CD4-positive, alpha-beta memory T cell (primary cell): ENCODE results near the gene COL23A1. TPM values are rescaled to one million over a fixed set of nuclear protein-coding genes. Genes with fewer than 3 reads are reported as not detected.

Experiments used
- CTCF ChIA-PET: fragments of 350-600 bp; sonication (Branson Sonifier 250); formaldehyde crosslinking; loops from one replicate; lab custom pipeline; 2021; ENCODE audit warnings: inconsistent platforms; ENCODE audit not compliant: partially characterized antibody; lab: Charles Lee
- POLR2A ChIA-PET: fragments of 350-600 bp; sonication (Branson Sonifier 250); formaldehyde crosslinking; loops from one replicate; lab custom pipeline; 2021; ENCODE audit not compliant: partially characterized antibody; lab: Charles Lee
- DNase-seq, 5 donors: peaks; one replicate each; pipeline versions ENCODE4 v3.0.0 to v3.0.0-alpha.2; 2020 to 2022; ENCODE audit warnings: mixed read lengths in 1 of 5
- H3K27ac ChIP-seq: one replicate; pipeline ENCODE4 v1.7.0; 2013; ENCODE audit warnings: low read depth, low read length
- H3K27me3 ChIP-seq: 2 replicates; pipeline ENCODE4 v1.7.0; 2013; ENCODE audit warnings: mild to moderate bottlenecking, low read length, moderate library complexity; ENCODE audit not compliant: insufficient read depth
- H3K36me3 ChIP-seq: 2 replicates; pipeline ENCODE4 v1.7.0; 2013; ENCODE audit warnings: mild to moderate bottlenecking, low read length, moderate library complexity; ENCODE audit not compliant: insufficient read depth
- H3K4me1 ChIP-seq: 2 replicates; pipeline ENCODE4 v1.7.0; 2013; ENCODE audit warnings: mild to moderate bottlenecking, low read length, moderate library complexity; ENCODE audit not compliant: insufficient read depth
- H3K4me3 ChIP-seq, 2 donors: one replicate each; pipeline ENCODE4 v1.7.0; 2013; ENCODE audit warnings: low read length in 2 of 2, mild to moderate bottlenecking in 1 of 2
- H3K9me3 ChIP-seq, 2 donors: one replicate each; pipeline ENCODE4 v1.7.0; 2013; ENCODE audit warnings: low read length in 2 of 2, control low read depth in 1 of 2; ENCODE audit not compliant: control insufficient read depth in 1 of 2
- H3K27ac Mint-ChIP-seq, 7 donors: one replicate each; pipeline ENCODE4 v1.8.0; 2020 to 2021; ENCODE audit warnings: mixed read lengths in 7 of 7, mild to moderate bottlenecking in 6 of 7, inconsistent platforms in 3 of 7, moderate library complexity in 3 of 7
- H3K27me3 Mint-ChIP-seq, 2 donors: one replicate each; pipeline ENCODE4 v1.8.0; 2020 to 2021; ENCODE audit warnings: mixed read lengths in 2 of 2
- H3K36me3 Mint-ChIP-seq, 2 donors: one replicate each; pipeline ENCODE4 v1.8.0; 2020 to 2021; ENCODE audit warnings: mixed read lengths in 2 of 2, inconsistent platforms in 1 of 2, mild to moderate bottlenecking in 1 of 2
- H3K4me1 Mint-ChIP-seq, 4 donors: one replicate each; pipeline ENCODE4 v1.8.0; 2020 to 2021; ENCODE audit warnings: mixed read lengths in 4 of 4, mild to moderate bottlenecking in 1 of 4
- H3K4me3 Mint-ChIP-seq, 8 donors: one replicate each; pipeline ENCODE4 v1.8.0; 2020 to 2021; ENCODE audit warnings: mixed read lengths in 8 of 8, mild to moderate bottlenecking in 7 of 8, moderate library complexity in 6 of 8, inconsistent platforms in 3 of 8
- H3K9me3 Mint-ChIP-seq, 8 donors: one replicate each; pipeline ENCODE4 v1.8.0; 2020 to 2021; ENCODE audit warnings: mixed read lengths in 8 of 8, mild to moderate bottlenecking in 5 of 8, inconsistent platforms in 3 of 8, moderate library complexity in 1 of 8
- intact Hi-C: fragments of 100-400 bp; cut with micrococcal nuclease; formaldehyde crosslinking; loops from one replicate; pipeline ENCODE4 v1.15.1; 2023
- polyA plus RNA-seq, 2 donors: library from polyadenylated mRNA; unstranded; fragments of 300-500 nt; fragmentation: Illumina TruSeq; gene quantifications; one replicate each; pipeline ENCODE4 v1.2.3, GENCODE V29; 2021
- total RNA-seq, 2 experiments: library from RNA; stranded (reverse); gene quantifications; one replicate each; pipeline ENCODE4 v1.2.3, GENCODE V29; 2021

Gene COL23A1
- total and polyA plus RNA-seq, 4 experiments from 2014 or later: 0.17 to 0.25 TPM; not detected in 2

GRCh38 chr5:178548746-178549145 is 41.4 kb downstream of the COL23A1 start:
- intact Hi-C loops: no loop called here
- Histone ChIP-seq H3K27ac (no peak overlapping the region), H3K27me3 (no peaks in the 10 kb centered on the region), H3K9me3 (no peaks in the 10 kb centered on the region), H3K4me1 (no peaks in the 10 kb centered on the region), H3K36me3 (no peaks in the 10 kb centered on the region), H3K4me3 (no peak overlapping the region)
- Mint-ChIP-seq H3K36me3 (no peaks in the 10 kb centered on the region), H3K27ac (peak overlapping the region in 1 of 7 donors; percentile 17), H3K9me3 (no peaks in the 10 kb centered on the region), H3K4me3 (no peak overlapping the region), H3K4me1 (no peaks in the 10 kb centered on the region), H3K27me3 (peaks cover 1 to 3% of the 10 kb centered on the region in 2 donors)
- DNase-seq: no peak
- ChIA-PET CTCF (no interaction called here), POLR2A (no interaction called here)

GRCh38 chr5:178547753-178548415 is 42.3 kb downstream of the COL23A1 start:
- H3K36me3 ChIP-seq: no peaks in the 10 kb centered on the region
- H3K27me3 ChIP-seq: no peaks in the 10 kb centered on the region
- Mint-ChIP-seq H3K27ac (peak overlapping the region in 1 of 7 donors; percentile 17), H3K4me1 (no peaks in the 10 kb centered on the region), H3K4me3 (no peak overlapping the region), H3K27me3 (peaks cover 0 to 1% of the 10 kb centered on the region in 2 donors), H3K36me3 (no peaks in the 10 kb centered on the region), H3K9me3 (no peaks in the 10 kb centered on the region)
- no peak overlapping the region for H3K27ac ChIP-seq
- H3K4me1 ChIP-seq: no peaks in the 10 kb centered on the region
- H3K9me3 ChIP-seq: no peaks in the 10 kb centered on the region
- no peak for DNase-seq
- intact Hi-C loops: no loop called here
- ChIA-PET POLR2A (no interaction called here), CTCF (no interaction called here)
- H3K4me3 ChIP-seq: no peak overlapping the region

GRCh38 chr5:178547052-178547666 is 43.0 kb downstream of the COL23A1 start:
- peaks cover 1 to 2% of the 10 kb centered on the region in 2 donors for H3K27me3 Mint-ChIP-seq
- POLR2A ChIA-PET: no interaction called here
- H3K9me3 ChIP-seq: no peaks in the 10 kb centered on the region

GRCh38 chr5:178546675-178547033 is 43.5 kb downstream of the COL23A1 start:
- Histone ChIP-seq H3K4me3 (no peak overlapping the region), H3K36me3 (no peaks in the 10 kb centered on the region), H3K27me3 (no peaks in the 10 kb centered on the region), H3K4me1 (no peaks in the 10 kb centered on the region), H3K9me3 (no peaks in the 10 kb centered on the region), H3K27ac (no peak overlapping the region)
- no peaks in the 10 kb centered on the region for H3K36me3 Mint-ChIP-seq
- DNase-seq: no peak
- H3K27ac Mint-ChIP-seq: no peak overlapping the region
- no peak overlapping the region for H3K4me3 Mint-ChIP-seq
- no peaks in the 10 kb centered on the region for H3K4me1 Mint-ChIP-seq
- ChIA-PET CTCF (interaction anchor here (1.1 kb wide), 1 partner anchor 268 kb away, joined by 3 read pairs; no protein-coding TSS in a partner anchor), POLR2A (no interaction called here)
- H3K9me3 Mint-ChIP-seq: no peaks in the 10 kb centered on the region
- peaks cover 1 to 2% of the 10 kb centered on the region in 2 donors for H3K27me3 Mint-ChIP-seq
- intact Hi-C loops: no loop called here

More at GRCh38 chr5:178547052-178547666, 43.0 kb downstream of the COL23A1 start:
- Histone ChIP-seq H3K4me3 (no peak overlapping the region), H3K4me1 (no peaks in the 10 kb centered on the region), H3K36me3 (no peaks in the 10 kb centered on the region), H3K27ac (no peak overlapping the region), H3K27me3 (no peaks in the 10 kb centered on the region)
- no peak for DNase-seq
- Mint-ChIP-seq H3K4me1 (no peaks in the 10 kb centered on the region), H3K36me3 (no peaks in the 10 kb centered on the region), H3K4me3 (no peak overlapping the region), H3K27ac (no peak overlapping the region), H3K9me3 (no peaks in the 10 kb centered on the region)
- CTCF ChIA-PET: interaction anchor here (1.1 kb wide), 1 partner anchor 268 kb away, joined by 3 read pairs; no protein-coding TSS in a partner anchor
- intact Hi-C loops: no loop called here

GRCh38 chr5:178545941-178546674 is 44.1 kb downstream of the COL23A1 start:
- Histone ChIP-seq H3K27me3 (no peaks in the 10 kb centered on the region), H3K27ac (no peak overlapping the region), H3K9me3 (no peaks in the 10 kb centered on the region), H3K36me3 (no peaks in the 10 kb centered on the region), H3K4me3 (no peak overlapping the region), H3K4me1 (no peaks in the 10 kb centered on the region)
- DNase-seq: no peak
- H3K9me3 Mint-ChIP-seq: no peaks in the 10 kb centered on the region
- intact Hi-C loops: no loop called here
- POLR2A ChIA-PET: no interaction called here
- no peaks in the 10 kb centered on the region for H3K36me3 Mint-ChIP-seq
- no peak overlapping the region for H3K27ac Mint-ChIP-seq
- CTCF ChIA-PET: interaction anchor here (1.1 kb wide), 1 partner anchor 267 kb away, joined by 3 read pairs; no protein-coding TSS in a partner anchor
- no peaks in the 10 kb centered on the region for H3K4me1 Mint-ChIP-seq
- H3K27me3 Mint-ChIP-seq: peaks cover 0 to 2% of the 10 kb centered on the region in 2 donors
- H3K4me3 Mint-ChIP-seq: no peak overlapping the region

- H3K4me3 Mint-ChIP-seq: no peak overlapping the region
- Histone ChIP-seq H3K4me3 (no peak overlapping the region), H3K27ac (no peak overlapping the region), H3K27me3 (no peaks in the 10 kb centered on the region), H3K4me1 (no peaks in the 10 kb centered on the region), H3K9me3 (no peaks in the 10 kb centered on the region), H3K36me3 (no peaks in the 10 kb centered on the region)
- H3K4me1 Mint-ChIP-seq: no peaks in the 10 kb centered on the region
- no peaks in the 10 kb centered on the region for H3K9me3 Mint-ChIP-seq
- H3K36me3 Mint-ChIP-seq: no peaks in the 10 kb centered on the region
- H3K27ac Mint-ChIP-seq: no peak overlapping the region
- ChIA-PET POLR2A (no interaction called here), CTCF (no interaction called here)
- peaks cover 0 to 2% of the 10 kb centered on the region in 2 donors for H3K27me3 Mint-ChIP-seq
- intact Hi-C loops: no loop called here
- DNase-seq: no peak
These were observed 45.0 kb downstream of the COL23A1 start for GRCh38 chr5:178545176-178545575.

GRCh38 chr5:178544166-178544834 is 45.9 kb downstream of the COL23A1 start:
- intact Hi-C loops: no loop called here
- Histone ChIP-seq H3K9me3 (no peaks in the 10 kb centered on the region), H3K27ac (no peak overlapping the region), H3K27me3 (no peaks in the 10 kb centered on the region), H3K4me1 (no peaks in the 10 kb centered on the region), H3K4me3 (no peak overlapping the region), H3K36me3 (no peaks in the 10 kb centered on the region)
- CTCF ChIA-PET: no interaction called here
- Mint-ChIP-seq H3K27me3 (peaks cover 0 to 2% of the 10 kb centered on the region in 2 donors), H3K4me1 (no peaks in the 10 kb centered on the region), H3K9me3 (no peaks in the 10 kb centered on the region), H3K4me3 (no peak overlapping the region), H3K27ac (no peak overlapping the region), H3K36me3 (no peaks in the 10 kb centered on the region)
- DNase-seq: no peak
- POLR2A ChIA-PET: no interaction called here
